ENCODE data around the gene FBXO15. TPM values are rescaled to one million over a fixed set of nuclear protein-coding genes. Genes with fewer than 3 reads are reported as not detected.

FBXO15 gene
- total and polyA plus RNA-seq, 3 donors from 2014 or later, result 20.8 to 46.0 (median 39.1) TPM

DNA sequence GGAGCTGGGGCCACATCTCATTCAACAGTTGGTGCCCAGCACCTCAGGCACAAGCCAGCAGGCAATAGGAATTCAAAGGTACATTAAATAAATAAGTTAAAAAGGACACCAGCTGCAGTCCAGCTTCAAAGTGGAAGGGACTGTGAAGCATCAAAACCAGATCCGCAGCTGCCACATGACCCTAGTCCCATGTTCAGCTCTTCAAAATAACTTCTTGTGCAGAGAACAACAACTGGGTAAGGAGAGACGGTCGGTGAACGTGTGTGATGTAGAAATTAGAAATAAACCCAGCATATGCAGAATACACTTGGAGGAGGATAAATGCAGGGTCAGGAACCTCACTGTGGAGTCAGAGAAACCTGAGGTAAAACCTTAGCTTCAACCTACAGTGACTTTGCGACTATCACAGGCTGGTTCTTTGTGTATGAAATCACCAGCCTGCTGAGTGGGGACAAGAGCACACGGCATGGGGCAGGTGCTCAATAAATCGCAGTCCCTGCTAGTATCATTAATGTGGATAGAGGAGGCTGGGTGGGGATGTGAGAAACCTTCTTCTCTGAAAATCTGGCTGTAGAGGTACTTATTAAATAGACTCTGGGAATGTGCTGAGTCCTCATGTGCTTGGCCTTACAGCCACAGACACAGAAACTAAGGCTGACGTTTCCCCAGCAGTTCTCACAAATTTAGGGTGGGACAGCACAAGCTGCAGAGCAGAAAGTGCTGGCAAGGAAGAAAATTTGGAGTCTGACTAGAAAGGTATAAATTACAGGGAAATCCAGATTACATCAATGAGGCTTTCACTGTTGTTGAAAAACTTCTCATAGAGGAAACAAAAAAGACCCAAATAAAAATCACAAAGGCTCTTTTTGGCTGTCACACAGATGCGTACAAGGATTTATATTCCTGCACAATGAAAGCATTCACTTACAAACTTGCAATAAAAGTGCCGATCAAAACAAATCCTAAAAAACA lies 20.7 kb downstream of the FBXO15 start:
- no peak overlapping the region for H3K4me3 ChIP-seq
- WGBS, 2 donors, result 65 to 86% methylated on average over 9 to 10 of the region's 10 CpGs
- no peak overlapping the region for H3K27ac ChIP-seq
- intact Hi-C loops (cut with DNase I; ENCODE audit: low total_unique reads), result no loop called here
- H3K27me3 ChIP-seq, result no peaks in the 10 kb centered on the region
- no peaks in the 10 kb centered on the region for H3K36me3 ChIP-seq (ENCODE audit: low read depth, missing control alignments)
- no peaks in the 10 kb centered on the region for H3K4me1 ChIP-seq
- H3K9me3 ChIP-seq, result no peaks in the 10 kb centered on the region
- TF ChIP-seq CTCF (IDR thresholded peaks at IDR 0.05) (no peak), POLR2A (IDR thresholded peaks at IDR 0.05) (no peak)
- DNase-seq, result no peak

DNA sequence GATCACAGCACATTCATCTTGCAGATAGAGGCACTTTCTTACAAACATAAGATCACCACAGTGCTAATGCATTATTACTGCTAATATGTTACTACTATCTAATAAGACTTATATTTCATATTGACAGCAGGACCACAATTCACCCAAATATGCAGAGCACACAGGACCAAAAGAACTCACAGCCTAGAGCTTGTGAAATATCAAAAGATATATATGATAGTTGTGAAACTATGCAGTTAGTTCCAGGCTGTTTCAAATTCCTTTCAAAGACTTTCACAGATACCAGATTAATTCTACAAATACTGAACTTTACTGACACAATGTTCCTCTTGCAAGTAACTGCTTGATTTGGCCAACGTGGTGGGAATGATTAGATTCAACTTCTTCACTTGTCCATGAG lies 23.0 kb downstream of the FBXO15 start:
- H3K4me3 ChIP-seq, result no peak overlapping the region
- 33 to 53% methylated on average over 1 of the region's 1 CpG for WGBS, 2 donors
- H3K27ac ChIP-seq, result no peak overlapping the region
- TF ChIP-seq POLR2A (IDR thresholded peaks at IDR 0.05) (no peak), CTCF (IDR thresholded peaks at IDR 0.05) (no peak)
- H3K36me3 ChIP-seq (ENCODE audit: low read depth, missing control alignments), result no peaks in the 10 kb centered on the region
- no peaks in the 10 kb centered on the region for H3K27me3 ChIP-seq
- no peak for DNase-seq
- no peaks in the 10 kb centered on the region for H3K9me3 ChIP-seq
- intact Hi-C loops (cut with DNase I; ENCODE audit: low total_unique reads), result no loop called here
- H3K4me1 ChIP-seq, result no peaks in the 10 kb centered on the region

GRCh38 chr18:74123200-74123599 lies 24.4 kb downstream of the FBXO15 start:
- 94 to 95% methylated on average over 6 of the region's 6 CpGs for WGBS, 2 donors

DNA sequence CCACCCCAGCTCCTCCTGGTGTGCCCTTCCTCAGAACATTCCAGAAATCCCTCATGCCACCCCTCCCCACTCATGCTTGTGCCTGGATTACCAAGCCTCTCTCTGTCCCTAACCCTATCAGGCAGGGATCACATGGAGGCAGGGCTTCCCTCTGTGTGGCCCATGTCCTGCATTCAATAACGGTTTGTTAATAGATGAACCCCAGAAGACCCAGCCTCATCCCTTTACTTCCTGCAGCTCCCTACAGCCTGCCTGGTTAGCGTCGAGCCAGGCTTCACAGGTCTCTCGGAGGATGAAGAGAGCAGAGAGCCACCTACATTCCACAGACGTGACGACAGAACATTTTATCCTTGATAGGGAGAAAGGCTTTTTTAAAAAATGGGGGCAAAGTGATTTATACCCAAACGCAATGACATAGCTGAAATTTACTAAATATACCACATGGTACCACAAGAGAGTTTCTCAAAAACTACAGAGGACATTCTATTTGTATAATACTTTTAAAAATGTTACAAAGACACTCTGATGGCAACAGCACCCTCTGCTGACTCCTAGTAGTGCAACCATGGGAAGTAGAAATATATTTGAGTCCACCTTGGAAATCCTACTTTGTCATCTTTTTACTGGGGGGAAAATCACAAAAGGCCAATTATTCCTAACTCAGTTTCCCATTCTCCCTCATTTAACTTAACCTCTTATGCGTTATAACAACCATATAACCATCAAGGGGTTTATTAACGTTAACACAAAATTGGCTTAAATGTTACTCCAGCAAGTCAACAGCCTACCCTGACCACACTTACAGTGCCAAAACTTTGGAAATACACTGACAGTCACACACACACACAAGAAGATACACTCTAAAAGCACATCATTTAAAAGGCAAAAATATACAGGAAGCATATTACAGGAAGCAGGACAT lies 30.7 kb downstream of the FBXO15 start:
- peak in 2 of 3 experiments; percentile 25 to 53 for TF ChIP-seq CTCF (IDR thresholded peaks at IDR 0.05)
- no peak for TF ChIP-seq POLR2A (IDR thresholded peaks at IDR 0.05)
- WGBS, 2 donors, result 48 to 50% methylated on average over 9 of the region's 9 CpGs
- intact Hi-C loops (cut with DNase I; ENCODE audit: low total_unique reads), result no loop called here

More at GRCh38 chr18:74123200-74123599, 24.4 kb downstream of the FBXO15 start:
- Histone ChIP-seq H3K27me3 (no peaks in the 10 kb centered on the region), H3K36me3 (ENCODE audit: low read depth, missing control alignments) (no peaks in the 10 kb centered on the region), H3K4me1 (no peaks in the 10 kb centered on the region), H3K9me3 (no peaks in the 10 kb centered on the region), H3K4me3 (no peak overlapping the region), H3K27ac (no peak overlapping the region)
- intact Hi-C loops (cut with DNase I; ENCODE audit: low total_unique reads), result no loop called here
- DNase-seq, result no peak
- TF ChIP-seq CTCF (IDR thresholded peaks at IDR 0.05) (no peak), POLR2A (IDR thresholded peaks at IDR 0.05) (no peak)

More for the DNA sequence above, 30.7 kb downstream of the FBXO15 start:
- Histone ChIP-seq H3K4me1 (no peaks in the 10 kb centered on the region), H3K4me3 (no peak overlapping the region), H3K27ac (no peak overlapping the region), H3K27me3 (no peaks in the 10 kb centered on the region), H3K36me3 (ENCODE audit: low read depth, missing control alignments) (no peaks in the 10 kb centered on the region), H3K9me3 (no peaks in the 10 kb centered on the region)
- DNase-seq, result peak; percentile 37
